Vagina (tissue), 2 donors: ENCODE measurements around the gene SH3RF2.

Source experiments
- POLR2A ChIP-seq, 2 donors: fragments of 450-650 bp; IDR thresholded peaks; one replicate each; pipeline ENCODE4 v1.6.1; 2017; ENCODE audit warnings: antibody characterized with exemption in 2 of 2, mild to moderate bottlenecking in 2 of 2, moderate library complexity in 2 of 2
- POLR2AphosphoS5 ChIP-seq, 2 donors: sonication (generic); formaldehyde crosslinking; IDR thresholded peaks; one replicate each; pipeline ENCODE4 v1.9.0; 2017; ENCODE audit warnings: antibody characterized with exemption in 2 of 2, mild to moderate bottlenecking in 2 of 2, low read depth in 1 of 2; ENCODE audit not compliant: insufficient read depth in 1 of 2
- TF ChIP-seq, protein P1 (sequence below), 3 experiments: fragments of 450-650 bp in 2 of 3; fragments of 200-600 bp in 1 of 3; sonication (generic) in 1 of 3; IDR thresholded peaks; one replicate each; pipeline ENCODE4 v1.5.1; 2017 to 2019; ENCODE audit warnings: antibody characterized with exemption in 3 of 3, mild to moderate bottlenecking in 2 of 3, moderate library complexity in 2 of 3

DNA sequence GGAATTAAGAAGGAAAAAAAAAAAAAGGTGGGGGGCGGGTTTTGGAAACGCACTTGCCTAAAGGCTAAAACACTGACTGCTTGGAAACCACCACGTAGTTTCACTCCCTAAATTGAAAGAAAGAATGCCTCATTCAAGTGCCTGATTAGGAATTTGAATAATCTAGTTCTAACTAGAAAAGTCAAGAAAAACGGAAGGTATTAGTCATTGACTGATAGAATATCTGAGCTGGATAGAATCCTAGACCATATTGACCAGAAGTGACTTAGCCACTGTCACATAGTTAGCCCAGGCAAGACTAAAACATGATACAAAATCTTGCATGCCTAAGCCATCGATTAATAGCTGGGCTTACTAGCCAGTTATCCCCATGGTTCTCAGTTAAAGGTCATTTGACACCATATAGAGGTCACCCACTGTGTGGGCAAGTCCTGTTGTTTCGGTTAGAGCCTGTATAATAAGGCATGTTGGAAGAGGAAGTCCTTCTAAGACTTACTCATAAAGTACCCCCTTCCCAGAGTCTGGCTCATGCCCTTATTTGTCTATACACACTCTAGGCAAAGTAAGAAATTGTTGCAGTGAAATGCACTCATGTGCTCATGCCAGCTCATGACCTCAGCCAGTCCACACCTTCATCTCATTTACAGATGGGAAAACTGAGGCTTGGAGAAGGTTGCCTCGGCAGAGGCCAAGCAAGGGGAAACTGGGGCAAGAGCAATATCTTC lies 40.2 kb downstream of the SH3RF2 start:
- TF ChIP-seq POLR2A (IDR thresholded peaks at IDR 0.05), result no peak
- no peak for TF ChIP-seq POLR2AphosphoS5 (IDR thresholded peaks at IDR 0.05; ENCODE audit: insufficient read depth in 1 of 2, low read depth in 1 of 2)
- TF ChIP-seq, protein P1, sequence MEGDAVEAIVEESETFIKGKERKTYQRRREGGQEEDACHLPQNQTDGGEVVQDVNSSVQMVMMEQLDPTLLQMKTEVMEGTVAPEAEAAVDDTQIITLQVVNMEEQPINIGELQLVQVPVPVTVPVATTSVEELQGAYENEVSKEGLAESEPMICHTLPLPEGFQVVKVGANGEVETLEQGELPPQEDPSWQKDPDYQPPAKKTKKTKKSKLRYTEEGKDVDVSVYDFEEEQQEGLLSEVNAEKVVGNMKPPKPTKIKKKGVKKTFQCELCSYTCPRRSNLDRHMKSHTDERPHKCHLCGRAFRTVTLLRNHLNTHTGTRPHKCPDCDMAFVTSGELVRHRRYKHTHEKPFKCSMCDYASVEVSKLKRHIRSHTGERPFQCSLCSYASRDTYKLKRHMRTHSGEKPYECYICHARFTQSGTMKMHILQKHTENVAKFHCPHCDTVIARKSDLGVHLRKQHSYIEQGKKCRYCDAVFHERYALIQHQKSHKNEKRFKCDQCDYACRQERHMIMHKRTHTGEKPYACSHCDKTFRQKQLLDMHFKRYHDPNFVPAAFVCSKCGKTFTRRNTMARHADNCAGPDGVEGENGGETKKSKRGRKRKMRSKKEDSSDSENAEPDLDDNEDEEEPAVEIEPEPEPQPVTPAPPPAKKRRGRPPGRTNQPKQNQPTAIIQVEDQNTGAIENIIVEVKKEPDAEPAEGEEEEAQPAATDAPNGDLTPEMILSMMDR (IDR thresholded peaks at IDR 0.05), result no peak
